ENCODE measurements around the gene SMARCA5. TPM values are rescaled to one million over a fixed set of nuclear protein-coding genes. Genes with fewer than 3 reads are reported as not detected.
"Not testable (repeated sequence)": the region's sequence is repeated elsewhere in the genome, so short reads cannot be mapped to it uniquely, and the experiment has no call there.

Gene SMARCA5
- total RNA-seq, 1 donor from 2014 or later = 69.2 TPM

DNA sequence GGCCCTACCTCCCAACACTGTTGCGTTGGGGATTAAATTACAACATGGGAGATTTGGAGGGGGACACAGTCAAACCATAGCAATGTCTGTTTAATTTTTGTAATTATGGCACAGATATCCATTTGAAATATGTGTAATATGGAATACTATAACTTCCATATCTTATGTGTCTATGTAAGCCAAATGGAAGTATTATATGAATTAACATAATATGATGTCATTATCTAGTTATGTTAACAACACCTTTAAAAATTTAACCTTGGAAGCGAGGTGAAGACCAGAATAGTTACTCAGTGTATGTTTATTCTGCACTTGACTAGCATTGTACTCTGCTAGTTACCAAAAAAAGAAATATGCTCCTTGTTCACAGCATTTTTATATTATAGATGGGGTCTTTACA, 4.3 kb downstream of the SMARCA5 start:
- Mint-ChIP-seq H3K36me3 (peaks cover 41% of the 10 kb centered on the region), H3K9me3 (no peaks in the 10 kb centered on the region), H3K27ac (no peak overlapping the region), H3K27me3 (no peaks in the 10 kb centered on the region), H3K4me3 (no peak overlapping the region), H3K4me1 (ENCODE audit: unreplicated experiment) (peaks cover 33% of the 10 kb centered on the region)
- DNase-seq (ENCODE audit: extremely low spot score, unreplicated experiment) = no peak
- TF ChIP-seq CTCF (conservative IDR thresholded peaks at IDR 0.05) = no peak

DNA sequence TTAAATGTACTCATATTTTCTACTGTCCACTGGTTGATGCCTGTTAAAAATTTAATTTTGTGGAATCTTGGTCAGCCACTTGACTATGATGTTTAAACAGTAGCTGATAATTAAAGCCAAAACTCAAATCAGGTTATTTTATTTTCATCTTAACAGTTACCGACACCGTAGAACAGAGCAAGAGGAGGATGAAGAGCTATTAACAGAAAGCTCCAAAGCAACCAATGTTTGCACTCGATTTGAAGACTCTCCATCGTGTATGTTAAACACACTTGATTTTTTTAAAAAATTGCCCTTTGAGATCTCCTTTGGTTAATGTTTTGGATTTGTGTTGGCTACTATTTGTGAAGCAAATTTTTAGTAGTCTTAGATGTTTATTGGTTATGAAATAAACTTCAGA, 10.7 kb downstream of the SMARCA5 start:
- H3K4me3 Mint-ChIP-seq = no peak overlapping the region
- H3K27me3 Mint-ChIP-seq = no peaks in the 10 kb centered on the region
- H3K9me3 Mint-ChIP-seq = no peaks in the 10 kb centered on the region
- peaks cover 8% of the 10 kb centered on the region for H3K4me1 Mint-ChIP-seq (ENCODE audit: unreplicated experiment)
- peaks cover 55% of the 10 kb centered on the region for H3K36me3 Mint-ChIP-seq
- TF ChIP-seq CTCF (conservative IDR thresholded peaks at IDR 0.05) = no peak
- H3K27ac Mint-ChIP-seq = no peak overlapping the region
- DNase-seq (ENCODE audit: extremely low spot score, unreplicated experiment) = no peak

DNA sequence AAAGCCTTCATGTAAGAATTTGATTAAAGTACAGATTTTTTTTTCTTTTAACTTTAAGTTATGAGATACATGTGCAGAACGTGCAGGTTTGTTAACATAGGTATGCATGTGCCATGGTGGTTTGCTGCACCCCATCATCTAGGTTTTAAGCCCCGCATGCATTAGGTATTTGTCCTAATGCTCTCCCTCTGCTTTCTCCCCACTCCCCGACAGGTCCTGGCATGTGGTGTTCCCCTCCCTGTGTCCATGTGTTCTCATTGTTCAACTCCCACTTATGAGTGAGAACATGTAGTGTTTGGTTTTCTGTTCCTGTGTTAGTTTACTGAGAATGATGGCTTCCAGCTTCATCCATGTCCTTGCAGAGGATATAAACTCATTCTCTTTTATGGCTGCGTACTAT, 14.5 kb downstream of the SMARCA5 start:
- H3K4me1 Mint-ChIP-seq (ENCODE audit: unreplicated experiment); DNase-seq (ENCODE audit: extremely low spot score, unreplicated experiment); H3K27ac Mint-ChIP-seq: not testable (repeated sequence)

GRCh38 chr4:143531380-143531779, 17.9 kb downstream of the SMARCA5 start:
- H3K9me3 Mint-ChIP-seq = no peaks in the 10 kb centered on the region
- H3K27ac Mint-ChIP-seq = peak overlapping the region; percentile 19
- no peaks in the 10 kb centered on the region for H3K27me3 Mint-ChIP-seq
- no peak for DNase-seq (ENCODE audit: extremely low spot score, unreplicated experiment)
- peak; percentile 58 for TF ChIP-seq CTCF (conservative IDR thresholded peaks at IDR 0.05)
- peaks cover 56% of the 10 kb centered on the region for H3K36me3 Mint-ChIP-seq
- H3K4me3 Mint-ChIP-seq = no peak overlapping the region
- H3K4me1 Mint-ChIP-seq (ENCODE audit: unreplicated experiment) = no peaks in the 10 kb centered on the region

More for the DNA sequence above, 14.5 kb downstream of the SMARCA5 start:
- H3K4me3 Mint-ChIP-seq, H3K27me3 Mint-ChIP-seq, H3K9me3 Mint-ChIP-seq: not testable (repeated sequence)
- peaks cover 55% of the 10 kb centered on the region for H3K36me3 Mint-ChIP-seq

GRCh38 chr4:143531788-143532491, 18.4 kb downstream of the SMARCA5 start:
- Mint-ChIP-seq H3K27me3 (no peaks in the 10 kb centered on the region), H3K9me3 (no peaks in the 10 kb centered on the region), H3K4me1 (ENCODE audit: unreplicated experiment) (no peaks in the 10 kb centered on the region), H3K36me3 (peaks cover 56% of the 10 kb centered on the region), H3K27ac (peak overlapping the region; percentile 19), H3K4me3 (no peak overlapping the region)
- TF ChIP-seq CTCF (conservative IDR thresholded peaks at IDR 0.05) = no peak
- no peak for DNase-seq (ENCODE audit: extremely low spot score, unreplicated experiment)

DNA sequence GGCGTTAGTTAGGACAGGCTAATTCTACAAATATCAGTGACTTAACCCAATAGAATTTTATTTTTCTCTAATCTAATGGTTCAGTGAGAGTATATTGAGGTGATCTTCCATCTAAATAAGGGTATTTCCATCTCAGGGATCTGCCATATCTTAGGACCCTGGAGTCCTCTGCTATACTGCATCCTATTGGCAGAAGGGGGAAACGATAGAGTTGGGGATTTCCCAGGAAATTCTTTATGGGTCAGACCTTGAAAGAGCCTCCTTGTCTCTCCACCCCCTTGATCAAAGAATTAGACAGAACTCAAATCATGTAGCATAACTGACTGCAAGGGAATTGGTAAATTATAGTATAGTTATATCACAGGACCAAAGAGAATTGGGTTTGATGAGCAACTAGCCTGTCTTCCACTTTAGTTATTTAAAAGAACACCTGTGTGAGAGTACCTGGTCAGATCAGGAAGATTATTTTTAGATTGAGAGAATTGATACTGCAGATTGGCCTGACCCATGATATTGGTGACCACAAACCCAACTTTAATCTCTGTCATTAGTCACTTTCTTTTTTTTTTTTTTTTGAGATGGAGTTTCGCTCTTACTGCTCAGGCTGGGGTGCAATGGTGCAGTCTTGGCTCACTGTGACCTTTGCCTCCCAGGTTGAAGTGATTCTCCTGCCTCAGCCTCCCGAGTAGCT, 25.6 kb downstream of the SMARCA5 start:
- Mint-ChIP-seq H3K9me3 (no peaks in the 10 kb centered on the region), H3K27me3 (no peaks in the 10 kb centered on the region), H3K27ac (no peak overlapping the region), H3K4me3 (no peak overlapping the region), H3K36me3 (peaks cover 60% of the 10 kb centered on the region), H3K4me1 (ENCODE audit: unreplicated experiment) (no peaks in the 10 kb centered on the region)
- DNase-seq (ENCODE audit: extremely low spot score, unreplicated experiment) = no peak
- TF ChIP-seq CTCF (conservative IDR thresholded peaks at IDR 0.05) = no peak
